Measurements from ENCODE around the gene PTGER3.
"Not testable (repeated sequence)": the region's sequence is repeated elsewhere in the genome, so short reads cannot be mapped to it uniquely, and the experiment has no call there.

PTGER3 gene

DNA sequence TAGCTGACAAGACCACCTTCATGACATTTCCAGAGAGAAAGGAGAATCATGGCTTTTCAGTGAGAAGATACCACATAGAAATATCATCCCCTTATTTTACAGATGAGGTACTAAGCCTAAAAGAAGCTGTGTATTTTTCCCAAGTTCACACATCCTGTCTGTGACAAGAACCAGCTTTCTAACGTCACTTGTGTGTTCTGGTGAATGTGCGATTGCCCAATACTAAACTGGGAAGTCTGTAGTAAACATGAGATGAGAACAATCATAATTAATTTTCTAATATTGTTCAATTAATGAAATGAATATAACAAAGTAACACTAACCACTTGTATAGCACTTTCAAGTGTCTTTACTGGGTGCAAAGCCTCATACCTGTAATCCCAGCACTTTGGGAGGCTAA lies 46.0 kb downstream of the PTGER3 start:
- DNase-seq = no peak

DNA sequence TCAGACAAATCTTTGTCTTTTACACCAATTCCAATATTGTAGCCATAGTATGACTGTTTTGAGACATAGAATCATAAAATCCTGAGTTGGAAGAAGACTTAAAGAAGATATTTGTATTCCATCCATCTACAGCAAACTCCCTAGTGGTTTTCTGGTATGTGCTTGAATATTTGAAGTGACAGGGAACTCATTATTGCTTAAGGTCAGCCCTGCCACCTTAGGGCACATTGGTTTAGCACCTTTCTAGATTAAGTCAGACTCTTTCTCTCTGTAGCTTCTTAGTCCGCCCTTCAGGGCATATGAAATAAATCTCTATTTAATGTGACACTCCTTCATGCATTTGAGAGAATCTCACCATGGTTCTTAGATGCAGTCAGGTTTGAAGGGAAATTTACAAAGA lies 49.8 kb downstream of the PTGER3 start:
- no peak for DNase-seq

DNA sequence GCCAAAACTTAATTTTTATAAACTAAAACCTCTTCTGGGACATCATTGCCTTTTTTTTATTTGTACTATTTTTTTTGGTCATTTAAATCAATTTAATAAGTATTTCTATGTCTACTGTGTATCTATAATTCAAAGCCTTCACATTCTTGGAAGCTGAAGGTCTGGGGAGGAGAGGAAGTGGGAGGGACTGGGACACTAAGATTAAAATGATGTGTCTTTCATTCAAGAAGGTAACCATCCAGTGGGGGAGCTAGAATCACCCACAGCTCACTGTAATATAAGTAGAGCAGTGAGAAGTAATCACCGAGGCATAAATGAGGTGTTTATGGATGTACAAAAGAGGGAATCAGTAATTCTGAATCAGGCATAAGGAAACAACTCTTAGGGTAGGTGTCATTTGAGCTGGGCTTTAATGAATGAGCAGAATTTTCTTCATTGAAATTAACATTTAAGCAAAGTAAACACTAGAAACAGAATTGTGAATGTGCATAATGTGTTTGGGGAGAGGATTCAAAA lies 52.8 kb downstream of the PTGER3 start:
- DNase-seq = peak; percentile 42

DNA sequence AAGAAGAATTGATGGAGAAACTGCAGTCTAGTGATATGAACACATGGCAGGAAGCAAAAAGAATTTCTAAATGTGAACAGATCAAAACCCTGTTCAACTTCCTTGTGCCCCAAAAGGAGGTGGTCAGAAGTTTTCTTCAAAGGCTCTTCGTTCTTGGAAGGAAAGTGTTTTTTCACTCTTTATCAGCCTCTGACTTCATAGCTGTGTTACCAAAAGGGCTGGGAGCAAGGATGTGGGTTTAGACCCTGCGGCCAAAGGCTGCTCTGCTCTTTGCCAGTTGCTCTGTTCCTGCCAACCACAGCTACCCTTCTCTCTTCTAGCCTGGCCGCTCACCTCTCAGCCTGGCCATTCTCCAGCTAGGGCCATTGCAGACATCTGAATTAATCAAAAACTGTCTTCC lies 53.8 kb downstream of the PTGER3 start:
- peak; percentile 52 for DNase-seq

DNA sequence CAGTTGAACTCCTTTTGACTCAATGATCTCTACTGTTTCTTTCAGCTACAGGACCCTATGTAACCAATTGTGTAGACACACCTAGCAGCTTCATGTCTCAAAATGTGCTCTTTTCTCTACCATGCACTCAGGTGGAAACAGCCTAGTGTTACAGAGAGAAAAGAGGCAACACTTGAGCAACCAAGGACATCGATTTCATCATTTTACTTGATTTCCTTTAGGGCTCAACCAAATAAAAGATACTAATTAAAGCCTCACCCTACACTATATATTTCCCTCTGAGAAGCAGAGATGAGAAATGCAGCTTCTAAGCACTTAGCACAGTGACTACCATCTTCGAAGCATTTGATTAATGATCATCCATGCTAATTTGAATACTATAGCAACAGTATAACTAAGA lies 55.1 kb downstream of the PTGER3 start:
- DNase-seq = no peak

DNA sequence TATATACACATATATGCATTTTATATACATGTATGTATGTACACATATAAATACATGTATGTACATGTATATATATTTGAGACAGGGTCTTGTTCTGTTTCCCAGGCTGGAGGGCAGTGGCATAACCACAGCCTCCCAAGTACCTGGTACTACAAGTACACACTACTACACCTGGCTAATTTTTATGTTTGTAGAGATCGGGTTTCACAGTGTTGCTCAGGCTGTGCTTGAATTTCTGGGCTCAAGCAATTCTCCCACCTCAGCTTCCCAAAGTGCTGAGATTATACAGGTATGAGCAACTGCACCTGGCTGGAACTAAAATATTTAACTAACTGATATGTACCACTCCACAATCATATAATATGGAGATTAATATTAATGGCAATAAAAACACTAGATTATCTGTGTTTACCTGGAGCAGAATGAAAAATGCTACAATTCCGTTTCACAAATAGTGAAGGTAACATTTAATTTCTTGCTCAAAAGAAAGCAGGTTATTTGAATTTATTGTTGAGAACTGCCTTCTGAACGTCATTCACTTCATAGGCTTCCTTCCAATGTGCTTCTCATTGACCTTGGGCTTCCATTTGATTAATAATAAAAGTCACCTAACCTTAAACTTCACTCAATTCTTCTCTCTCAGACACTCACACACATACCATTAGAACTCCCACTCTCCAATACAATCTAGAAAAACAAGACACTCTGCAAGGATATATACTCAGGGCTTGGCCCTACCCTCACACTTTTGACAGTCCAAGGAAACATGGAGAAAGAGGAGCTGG lies 57.0 kb downstream of the PTGER3 start:
- no peak for DNase-seq

DNA sequence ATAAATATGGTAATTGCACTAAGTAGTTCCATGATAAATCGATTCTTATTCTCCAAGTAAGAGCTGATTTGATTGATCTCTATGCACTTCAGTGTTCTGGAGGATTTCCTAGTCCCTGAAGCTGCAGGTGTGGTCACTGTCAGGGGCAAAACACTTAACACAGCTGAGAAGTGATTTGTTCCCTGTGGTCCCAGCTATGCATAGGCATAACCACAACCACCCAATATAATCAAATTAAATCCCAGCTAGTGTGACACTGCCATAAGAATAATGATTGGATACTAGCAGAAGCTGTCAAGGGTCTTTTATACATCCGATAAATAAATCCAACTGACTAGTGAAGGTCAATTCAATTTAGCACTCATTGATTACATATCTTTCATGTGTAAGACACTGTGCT lies 60.1 kb downstream of the PTGER3 start:
- DNase-seq = no peak

DNA sequence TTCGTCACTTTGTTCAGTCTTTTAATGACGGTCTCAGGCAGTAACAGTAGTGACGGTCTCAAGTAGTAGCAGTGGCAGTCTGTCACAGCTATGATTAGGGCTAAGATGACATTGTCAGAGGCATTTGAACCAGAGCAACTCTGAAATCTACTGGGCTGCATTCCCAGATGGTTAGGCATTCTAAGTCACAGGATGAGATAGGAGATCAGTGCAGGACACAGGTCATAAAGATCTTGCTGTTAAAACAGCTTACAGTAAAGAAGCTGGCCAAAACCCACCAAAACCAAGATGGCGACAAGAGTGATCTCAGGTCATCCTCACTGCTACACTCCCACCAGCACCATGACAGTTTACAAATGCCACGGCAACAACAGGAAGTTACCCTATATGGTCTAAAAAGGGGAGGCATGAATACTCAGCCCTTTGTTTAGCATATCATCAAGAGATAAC lies 61.8 kb downstream of the PTGER3 start:
- not testable (repeated sequence) for DNase-seq

DNA sequence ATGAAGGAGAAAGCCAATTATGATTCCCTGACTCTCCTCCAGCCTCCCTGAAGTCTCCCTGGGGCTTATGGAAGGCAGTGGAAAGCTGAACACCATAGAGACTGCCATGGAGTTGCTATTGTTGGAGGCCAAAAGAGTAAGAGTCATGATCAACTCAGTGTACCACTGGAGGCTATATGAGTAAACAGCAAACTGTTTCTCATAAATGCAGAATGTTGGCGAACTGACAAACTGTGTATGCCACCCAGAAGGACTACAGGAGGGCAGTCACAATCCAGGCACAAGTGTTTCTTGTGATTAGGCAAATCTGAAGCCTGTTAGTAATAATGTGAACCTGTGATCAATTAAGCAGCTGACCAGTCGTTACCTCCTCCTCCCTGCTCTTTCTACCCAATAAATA lies 62.3 kb downstream of the PTGER3 start:
- not testable (repeated sequence) for DNase-seq

DNA sequence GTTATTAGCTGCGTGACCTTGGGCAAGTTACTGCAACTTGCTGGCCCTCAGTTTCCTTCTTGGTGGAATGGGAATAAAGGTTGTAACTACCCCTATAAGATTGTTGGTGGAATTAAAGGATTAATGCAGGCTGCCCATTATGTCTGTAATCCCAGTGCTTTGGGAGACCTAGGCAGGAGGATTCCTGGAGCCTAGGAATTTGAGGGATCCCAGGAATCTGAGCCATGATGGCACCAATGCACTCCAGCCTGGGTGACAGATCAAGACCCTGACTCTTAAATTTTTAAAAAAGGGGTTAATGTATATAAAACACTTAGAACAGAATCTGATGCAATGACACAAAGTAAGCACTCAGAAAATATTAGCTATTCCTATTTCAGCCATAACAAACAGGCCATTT lies 67.3 kb downstream of the PTGER3 start:
- DNase-seq = no peak

DNA sequence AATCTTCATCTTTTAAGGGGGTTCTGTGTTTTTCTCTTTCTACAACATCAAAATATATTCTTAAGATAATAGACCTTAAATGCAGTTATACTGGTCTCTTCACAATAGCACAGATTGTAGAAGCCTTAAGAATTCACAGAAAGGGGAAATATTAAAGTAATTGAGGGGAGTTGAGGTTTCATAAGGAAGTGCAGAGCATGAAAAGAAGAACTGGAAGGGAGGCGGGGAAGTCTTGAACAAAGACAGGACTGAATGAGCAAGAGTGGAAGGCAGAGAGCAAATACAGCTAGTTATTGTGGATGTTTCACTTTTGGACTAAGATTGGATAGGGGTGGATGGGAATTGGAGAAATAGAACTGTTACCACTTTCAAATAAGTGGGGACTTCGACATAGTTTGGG lies 67.7 kb downstream of the PTGER3 start:
- no peak for DNase-seq

DNA sequence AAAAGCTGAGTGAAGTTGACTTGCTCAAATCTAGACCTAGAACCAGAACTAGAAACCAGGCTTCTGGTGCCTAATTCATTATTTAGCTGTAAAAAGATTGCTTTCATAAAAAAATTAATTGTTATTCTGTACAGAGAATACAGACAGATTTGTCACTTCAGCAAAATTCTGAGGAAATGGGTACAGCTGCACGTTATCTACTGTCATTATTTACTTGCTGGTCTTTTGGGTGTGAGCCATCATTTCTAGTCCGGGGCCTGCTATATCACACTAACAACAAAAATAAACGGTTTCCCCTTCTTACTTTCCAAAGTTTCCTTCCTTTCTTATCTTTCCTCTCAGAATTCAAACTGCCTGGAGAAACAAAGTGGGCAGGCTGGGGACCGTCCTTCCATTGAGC lies 68.3 kb downstream of the PTGER3 start:
- DNase-seq = peak; percentile 39

DNA sequence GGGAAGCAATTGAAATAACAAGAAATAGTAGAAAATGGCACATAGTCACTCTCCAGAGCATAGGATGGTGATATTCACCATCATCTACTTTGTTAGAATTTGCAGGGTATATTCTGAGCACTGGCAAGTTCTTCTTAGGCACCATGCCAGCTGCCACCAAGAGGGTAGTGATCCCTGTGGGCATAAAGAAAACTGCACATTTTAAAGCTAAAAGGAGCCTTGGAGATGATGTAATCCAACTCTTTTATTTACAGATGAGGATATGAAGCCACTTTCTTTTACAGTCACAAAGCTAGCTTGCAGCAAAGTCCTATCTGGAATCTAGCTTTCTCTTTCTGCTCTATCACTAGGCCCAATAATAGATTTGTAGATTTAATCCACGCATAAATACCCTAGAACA lies 69.0 kb downstream of the PTGER3 start:
- DNase-seq = peak; percentile 48

DNA sequence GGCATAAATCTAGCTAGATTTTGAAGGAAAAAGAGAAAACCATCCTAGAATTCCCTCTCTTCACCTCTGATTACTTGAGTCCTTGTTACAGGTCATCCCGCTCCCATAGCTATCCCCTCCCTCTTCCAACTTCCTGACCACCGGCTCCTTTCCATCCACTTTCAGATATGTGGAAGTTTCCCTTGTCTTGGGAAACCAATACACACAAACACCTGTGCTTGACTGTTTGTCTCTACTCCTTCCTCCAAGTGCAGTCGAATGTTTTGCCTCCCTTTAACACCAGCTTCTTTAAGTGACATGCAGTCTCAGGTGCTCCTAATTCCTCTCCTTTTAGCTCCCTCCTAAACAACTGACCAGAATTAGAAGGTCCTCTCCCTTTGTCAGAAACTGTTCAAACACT lies 70.0 kb downstream of the PTGER3 start:
- no peak for DNase-seq

DNA sequence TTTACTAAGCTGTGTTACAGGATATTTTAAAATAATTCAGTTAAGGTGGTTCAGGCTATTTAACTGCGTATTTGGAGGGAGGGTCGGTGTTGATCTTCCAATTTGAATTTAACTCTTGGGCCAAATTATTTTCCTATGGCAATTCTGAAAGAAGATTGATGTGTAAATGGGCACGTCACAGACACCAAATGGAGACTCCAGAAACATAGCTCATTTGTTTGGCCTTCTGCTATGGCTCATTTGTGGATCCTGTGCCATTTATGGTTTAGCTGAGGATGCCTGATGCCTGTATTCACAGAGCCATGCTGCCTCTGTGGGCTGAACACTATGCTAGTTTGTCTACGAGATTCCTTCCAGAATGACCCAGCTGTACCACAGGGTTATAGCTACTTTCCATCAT lies 70.6 kb downstream of the PTGER3 start:
- DNase-seq = no peak

DNA sequence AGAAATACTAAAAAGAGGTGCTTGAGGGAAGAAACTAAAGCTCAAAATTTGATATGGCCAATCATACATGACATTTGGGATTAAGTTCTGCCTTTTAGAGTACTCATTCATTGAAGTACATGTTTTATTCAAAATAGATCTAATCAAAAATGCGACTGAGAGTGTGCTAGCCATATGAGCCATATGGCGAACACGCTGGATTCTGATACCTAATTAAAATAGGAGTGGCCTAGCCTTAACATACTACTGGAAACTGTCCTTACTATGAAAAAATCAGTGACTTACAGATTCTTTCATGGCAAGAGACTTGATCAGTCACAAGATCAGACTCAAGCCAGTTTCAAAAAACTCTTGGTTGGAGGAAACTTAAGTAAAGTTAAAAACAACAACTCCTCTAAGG lies 73.9 kb downstream of the PTGER3 start:
- no peak for DNase-seq

DNA sequence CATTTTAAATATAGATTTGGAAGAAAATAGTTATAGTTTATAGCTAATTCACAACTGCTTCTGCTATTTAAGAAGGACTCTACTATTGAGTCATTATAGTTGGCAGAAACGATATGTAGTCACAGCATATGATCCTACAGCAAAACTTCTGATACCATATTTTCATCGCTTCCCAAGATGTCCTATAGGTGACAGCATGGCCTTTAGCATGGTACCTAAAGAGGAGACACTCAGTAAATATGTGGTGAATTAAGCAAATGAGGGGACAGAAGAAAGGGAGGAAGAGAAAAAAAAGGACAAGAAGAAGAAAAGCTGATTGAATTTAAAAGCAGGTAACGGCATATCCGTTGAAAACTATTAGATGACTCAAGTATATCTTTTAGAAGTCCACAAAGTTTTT lies 77.2 kb downstream of the PTGER3 start:
- DNase-seq = no peak

DNA sequence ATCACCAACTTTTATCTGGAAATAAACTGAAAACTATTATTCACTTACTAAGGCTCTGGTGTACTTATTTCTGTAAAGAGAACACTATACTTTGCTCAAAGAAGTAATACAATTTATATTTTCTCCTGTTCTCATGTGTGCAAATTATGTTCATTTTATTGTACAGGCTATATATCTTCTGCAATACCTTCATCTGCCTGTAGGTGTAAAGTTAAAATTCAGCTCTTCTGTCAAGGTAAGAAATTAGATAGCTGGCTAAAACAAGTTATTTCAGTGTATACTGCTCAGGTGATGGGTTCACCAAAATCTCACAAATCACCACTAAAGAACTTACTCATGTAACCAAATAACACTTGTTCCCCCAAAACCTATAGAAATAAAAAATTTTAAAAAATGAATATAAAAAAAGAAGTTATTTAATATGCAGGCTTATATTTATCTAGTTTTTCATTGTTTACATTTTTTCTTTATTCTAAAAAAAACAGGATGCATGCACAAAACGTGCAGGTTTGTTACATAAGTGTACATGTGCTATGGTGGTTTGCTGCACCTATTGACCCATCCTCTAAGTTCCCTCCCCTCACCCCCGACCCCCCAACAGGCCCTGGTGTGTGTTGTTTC lies 81.5 kb downstream of the PTGER3 start:
- peak; percentile 32 for DNase-seq

DNA sequence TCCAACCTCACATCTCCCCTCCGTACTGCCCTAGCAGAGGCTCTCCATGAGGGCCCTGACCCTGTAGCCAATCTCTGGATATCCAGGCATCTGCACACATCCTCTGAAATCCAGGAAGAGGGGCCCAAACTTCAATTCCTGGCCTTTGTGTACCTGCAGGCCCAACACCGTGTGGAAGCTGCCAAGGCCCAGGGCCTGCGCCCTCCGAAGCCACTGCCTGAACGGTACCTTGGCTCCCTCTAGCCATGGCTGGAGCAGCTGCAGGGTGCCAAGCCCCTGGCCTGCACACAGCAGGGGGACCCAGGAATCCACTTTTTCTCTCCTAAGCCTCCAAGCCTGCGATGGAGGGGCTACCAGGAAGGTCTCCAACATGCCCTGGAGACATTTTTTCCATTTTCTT lies 84.2 kb downstream of the PTGER3 start:
- DNase-seq = no peak

DNA sequence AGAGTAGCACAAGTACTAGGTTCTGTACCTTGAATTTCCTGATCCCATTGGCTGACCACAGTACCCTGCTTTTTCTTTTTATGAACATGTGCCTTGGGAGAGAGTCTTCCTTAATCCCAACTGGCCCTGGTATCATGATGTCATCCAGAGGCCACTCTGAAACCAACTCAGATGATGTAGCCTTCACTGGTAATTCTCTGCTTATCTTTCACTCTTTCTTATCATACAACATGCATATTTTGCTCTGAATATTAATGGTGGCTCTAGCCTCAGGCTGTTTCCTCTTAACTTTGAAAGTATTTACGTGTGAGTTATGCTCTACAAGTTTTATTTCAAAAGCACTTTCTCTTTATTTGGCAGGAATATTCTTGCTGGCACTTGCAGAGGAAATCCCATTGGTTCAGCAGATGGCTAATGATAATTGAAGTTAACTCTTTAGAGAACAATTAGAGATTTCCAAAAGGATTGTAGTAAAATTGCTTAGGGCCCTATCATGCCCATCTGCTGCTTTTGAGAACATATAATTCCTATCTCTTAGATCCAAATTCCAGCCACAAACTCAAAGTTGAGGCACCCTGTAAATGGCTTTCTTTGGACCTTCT lies 86.1 kb downstream of the PTGER3 start:
- DNase-seq = peak; percentile 23

DNA sequence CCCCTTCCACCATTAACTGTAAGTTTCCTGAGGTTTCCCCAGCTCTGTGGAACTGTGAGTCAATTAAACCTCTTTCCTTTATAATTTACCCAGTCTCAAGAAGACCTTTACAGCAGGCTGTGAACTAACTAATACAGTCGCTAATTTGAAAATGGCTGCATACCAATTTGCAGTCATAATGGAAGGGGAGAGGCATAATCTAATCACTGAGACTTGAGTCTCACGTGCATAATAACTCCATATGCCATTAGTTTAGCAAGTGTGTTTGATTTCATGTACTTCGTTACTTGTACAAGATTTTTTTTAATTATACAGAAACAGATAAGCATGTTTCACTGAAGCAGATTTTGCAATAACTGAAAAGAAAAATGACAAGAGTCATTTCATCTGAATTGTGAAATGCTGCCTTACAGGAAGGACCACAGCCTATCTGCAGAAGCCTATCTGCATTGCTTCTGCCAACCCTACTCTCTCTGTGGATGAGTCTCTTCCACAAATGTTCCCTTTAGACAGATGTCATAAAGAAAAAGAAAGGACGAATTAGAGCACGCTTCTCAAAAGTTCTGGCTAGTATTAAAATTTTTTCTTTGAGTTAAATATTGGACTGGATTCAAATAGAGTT lies 99.1 kb downstream of the PTGER3 start:
- DNase-seq = no peak

DNA sequence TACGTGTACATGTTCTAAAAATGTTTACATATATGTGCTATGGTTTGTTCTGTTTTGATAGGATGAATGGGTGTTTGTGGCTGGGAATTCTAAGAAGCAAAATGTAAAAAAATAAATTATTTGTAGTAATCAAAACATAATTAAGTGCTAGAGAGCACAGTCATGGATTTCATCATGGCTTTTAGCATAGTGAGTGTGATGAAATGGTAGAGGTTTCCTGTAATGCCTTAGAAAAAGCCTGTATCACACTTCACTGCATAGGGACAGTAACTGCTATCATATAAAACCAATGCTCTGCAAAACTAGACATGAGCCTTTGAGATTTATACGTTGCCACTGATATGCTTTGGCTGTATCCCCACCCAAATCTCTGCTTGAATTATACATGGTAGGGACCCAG lies 99.8 kb downstream of the PTGER3 start:
- DNase-seq = no peak

DNA sequence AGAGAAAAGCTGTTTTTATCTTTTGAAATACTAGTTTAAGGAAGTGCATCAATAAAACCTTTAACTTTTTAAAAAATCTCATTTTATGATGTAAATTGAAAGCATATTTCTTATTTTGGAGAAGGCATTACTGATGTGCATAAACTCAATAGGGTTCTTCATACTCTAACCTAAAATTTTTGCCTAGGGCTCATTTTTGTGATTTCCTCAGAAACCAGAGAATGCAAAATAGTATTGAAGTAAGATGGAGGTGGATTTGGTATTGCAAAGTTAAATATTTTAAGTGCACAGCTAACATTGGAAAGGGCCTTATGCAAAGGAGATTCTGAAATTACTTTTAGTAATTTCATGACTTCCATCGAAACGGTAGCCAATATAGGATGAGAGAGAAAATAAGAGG lies 101.9 kb downstream of the PTGER3 start:
- no peak for DNase-seq

DNA sequence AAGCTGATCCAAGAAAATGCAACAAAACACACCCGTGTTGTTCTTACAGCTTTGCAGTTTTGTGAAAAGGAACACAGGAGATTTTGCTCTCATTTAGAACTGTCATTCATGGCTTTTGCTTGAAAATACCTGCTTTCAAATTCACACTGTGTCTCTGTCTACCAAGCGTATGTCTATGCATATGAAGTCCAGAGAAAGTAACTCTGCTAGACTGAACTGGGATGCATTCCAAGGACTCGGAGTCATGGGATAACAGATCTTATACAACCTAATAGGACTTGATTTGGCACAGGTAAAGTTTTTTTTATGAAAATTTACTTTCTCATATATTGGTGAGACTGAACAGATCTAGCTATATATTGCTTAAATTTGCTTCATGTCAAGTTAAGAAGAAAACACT lies 102.4 kb downstream of the PTGER3 start:
- no peak for DNase-seq
